Mononuclear cell (primary cell): Measurements from ENCODE around the gene EVPLL. TPM values are rescaled to one million over a fixed set of nuclear protein-coding genes. Genes with fewer than 3 reads are reported as not detected.
"Not testable (repeated sequence)": the region's sequence is repeated elsewhere in the genome, so short reads cannot be mapped to it uniquely, and the experiment has no call there.

ENCODE experiments used
- H3K27me3 ChIP-seq: 2 replicates; pipeline ENCODE4 v1.6.0; 2011; ENCODE audit warnings: low read length, control low read depth; ENCODE audit not compliant: insufficient read depth
- H3K4me1 ChIP-seq: 2 replicates; pipeline ENCODE4 v1.5.1; 2011; ENCODE audit warnings: mild to moderate bottlenecking, low read length, control low read depth; ENCODE audit not compliant: insufficient read depth
- H3K4me3 ChIP-seq: 2 replicates; pipeline ENCODE4 v1.5.1; 2011; ENCODE audit warnings: mild to moderate bottlenecking, low read length, moderate library complexity
- H3K9me3 ChIP-seq: 2 replicates; pipeline ENCODE4 v1.5.1; 2011; ENCODE audit warnings: low read depth, mild to moderate bottlenecking, control low read depth, low read length
- total RNA-seq: library from RNA; depleted of rRNA; stranded (reverse); fragments of >200 nt; gene quantifications from one replicate; pipeline ENCODE4 v1.2.3, GENCODE V29; 2012

The EVPLL gene
- not detected for total RNA-seq

GRCh38 chr17:18377437-18378204 lies at the start of gene EVPLL:
Gene EVPLL, plus strand, starts transcription at chr17:18377778. Its CDS starts 3,160 bp downstream, at chr17:18380938.
- Histone ChIP-seq H3K27me3 (peaks cover 2% of the 10 kb centered on the region), H3K4me3 (no peak within 1 kb of the TSS), H3K4me1 (peaks cover 11% of the 10 kb centered on the region), H3K9me3 (no peaks in the 10 kb centered on the region)

GRCh38 chr17:18328643-18329204 lies 48.9 kb upstream of the EVPLL start:
- H3K4me3 ChIP-seq, result no peak overlapping the region
- peaks cover 16% of the 10 kb centered on the region for H3K4me1 ChIP-seq
- no peaks in the 10 kb centered on the region for H3K27me3 ChIP-seq
- H3K9me3 ChIP-seq, result no peaks in the 10 kb centered on the region

DNA sequence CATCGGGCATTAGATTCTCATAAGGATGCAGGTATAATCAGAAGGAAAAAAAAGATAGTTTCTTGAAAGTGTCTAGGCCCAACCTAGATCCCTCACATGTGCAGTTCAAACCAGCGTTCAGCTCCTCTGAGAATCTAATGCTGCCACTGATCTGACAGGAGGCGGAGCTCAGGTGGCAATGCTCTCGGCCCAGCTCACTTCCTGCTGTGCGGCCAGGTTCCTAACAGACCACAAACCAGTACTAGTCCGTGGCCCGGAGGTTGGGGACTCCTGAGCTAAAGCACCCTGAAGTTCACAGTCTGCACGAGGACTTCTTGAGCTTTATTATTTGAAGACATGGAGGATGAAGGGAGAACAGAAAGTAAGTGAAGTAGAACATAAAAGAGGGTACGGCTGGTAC lies 45.7 kb upstream of the EVPLL start:
- no peak overlapping the region for H3K4me3 ChIP-seq

DNA sequence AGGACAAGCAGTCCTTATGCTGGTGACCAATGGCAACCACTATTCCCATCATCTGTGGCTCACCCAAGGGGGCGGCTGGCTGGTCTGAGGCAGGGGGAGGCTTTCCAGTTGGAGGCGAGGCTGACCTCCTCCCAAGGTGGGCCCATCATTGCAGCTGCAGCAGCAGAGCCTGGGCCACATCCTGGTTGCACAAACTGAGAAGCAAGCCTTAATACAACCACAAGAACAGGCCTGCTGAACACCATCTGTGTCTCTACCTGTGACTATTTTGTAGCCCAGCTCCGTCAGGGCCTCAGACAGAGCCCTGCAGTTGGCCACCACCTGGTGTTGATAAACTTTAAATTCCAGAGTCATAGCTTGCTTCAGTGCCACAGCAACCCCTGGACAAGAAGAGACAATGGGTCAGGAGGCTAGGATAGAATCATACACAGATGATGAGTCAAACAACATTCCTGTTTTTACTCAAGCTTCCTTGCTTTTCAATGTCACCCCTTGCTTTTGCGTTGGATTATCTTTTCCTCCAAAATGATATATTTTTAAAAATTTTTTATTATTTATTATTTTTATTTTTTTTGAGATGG lies 44.6 kb upstream of the EVPLL start:
- H3K4me3 ChIP-seq, result no peak overlapping the region
- no peaks in the 10 kb centered on the region for H3K9me3 ChIP-seq
- H3K4me1 ChIP-seq, result peaks cover 6% of the 10 kb centered on the region
- no peaks in the 10 kb centered on the region for H3K27me3 ChIP-seq

More for the DNA sequence above, 45.7 kb upstream of the EVPLL start:
- H3K27me3 ChIP-seq, result no peaks in the 10 kb centered on the region
- peaks cover 6% of the 10 kb centered on the region for H3K4me1 ChIP-seq
- no peaks in the 10 kb centered on the region for H3K9me3 ChIP-seq

DNA sequence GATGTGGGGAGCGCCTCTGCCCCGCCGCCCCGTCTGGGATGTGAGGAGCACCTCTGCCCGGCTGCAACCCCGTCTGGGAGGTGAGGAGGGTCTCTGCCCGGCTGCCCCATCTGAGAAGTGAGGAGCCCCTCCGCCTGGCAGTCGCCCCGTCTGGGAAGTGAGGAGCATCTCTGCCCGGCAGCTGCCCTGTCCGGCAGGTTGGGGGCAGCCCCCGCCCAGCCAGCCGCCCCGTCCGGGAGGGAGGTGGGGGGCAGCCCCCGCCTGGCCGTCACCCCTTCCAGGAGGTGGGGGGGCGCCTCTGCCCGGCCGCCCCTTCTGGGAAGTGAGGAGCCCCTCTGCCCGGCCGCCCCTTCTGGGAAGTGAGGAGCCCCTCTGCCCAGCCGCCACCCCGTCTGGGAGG lies 39.4 kb upstream of the EVPLL start:
- not testable (repeated sequence) for H3K9me3 ChIP-seq, H3K4me3 ChIP-seq, H3K4me1 ChIP-seq, H3K27me3 ChIP-seq

DNA sequence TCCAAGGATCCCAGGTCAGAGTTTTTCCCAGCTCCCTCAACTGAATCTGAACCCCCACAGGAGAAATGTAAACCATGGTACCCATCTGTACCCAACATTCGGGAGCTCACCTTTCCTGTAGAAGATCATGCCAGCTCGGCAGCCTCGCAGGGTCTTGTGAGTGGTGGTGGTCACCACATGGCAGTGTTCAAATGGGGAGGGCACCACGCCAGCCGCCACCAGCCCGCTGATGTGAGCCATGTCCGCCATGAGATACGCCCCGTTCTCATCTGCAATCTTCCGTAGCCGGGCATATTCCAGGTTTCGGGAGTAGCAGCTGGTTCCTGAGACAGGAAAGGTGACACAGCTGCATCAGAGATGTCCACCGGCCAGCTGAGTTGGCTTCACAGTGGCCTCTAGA lies 37.6 kb upstream of the EVPLL start:
- no peaks in the 10 kb centered on the region for H3K27me3 ChIP-seq
- no peaks in the 10 kb centered on the region for H3K4me1 ChIP-seq
- H3K4me3 ChIP-seq, result no peak overlapping the region
- H3K9me3 ChIP-seq, result no peaks in the 10 kb centered on the region

DNA sequence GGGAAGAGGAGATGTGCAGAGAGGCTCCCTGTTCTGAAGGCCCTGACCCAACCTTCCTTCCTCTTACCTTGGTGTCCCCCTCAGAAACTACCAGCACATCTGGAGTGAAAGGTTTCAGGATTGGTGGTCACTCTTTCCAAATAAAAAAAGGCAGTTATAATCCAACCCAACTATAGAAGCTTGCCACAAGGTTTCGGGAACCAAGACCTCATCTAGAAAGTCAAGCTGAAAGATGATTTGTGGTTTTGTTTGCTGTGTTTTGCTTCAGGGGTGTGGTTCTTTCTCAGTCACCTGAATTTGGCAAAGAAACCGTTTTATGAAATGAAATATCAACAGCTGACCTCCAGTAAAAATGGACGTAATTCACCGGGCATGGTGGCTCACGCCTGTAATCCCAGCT lies 33.6 kb upstream of the EVPLL start:
- Histone ChIP-seq H3K4me3 (no peak overlapping the region), H3K9me3 (no peaks in the 10 kb centered on the region), H3K27me3 (no peaks in the 10 kb centered on the region), H3K4me1 (no peaks in the 10 kb centered on the region)

DNA sequence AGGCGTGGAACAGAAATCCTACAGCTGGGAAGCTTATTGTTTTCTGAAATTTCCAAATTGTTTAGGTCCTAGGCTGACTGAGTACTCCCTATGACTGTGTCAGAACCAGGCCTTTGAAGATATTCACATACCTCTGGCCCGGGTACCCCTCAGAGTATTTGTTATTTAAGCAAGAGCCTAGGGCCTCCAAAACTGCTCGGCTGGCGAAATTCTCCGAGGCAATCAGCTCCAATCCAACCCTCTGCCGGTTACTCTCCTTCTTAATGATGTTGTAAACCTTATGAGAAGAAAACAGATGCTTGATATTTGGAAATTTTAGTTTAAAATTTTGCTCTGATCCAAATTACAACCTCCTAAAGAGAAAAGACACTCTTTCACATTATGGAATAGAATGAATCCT lies 24.0 kb upstream of the EVPLL start:
- Histone ChIP-seq H3K9me3 (no peaks in the 10 kb centered on the region), H3K4me3 (no peak overlapping the region), H3K27me3 (no peaks in the 10 kb centered on the region), H3K4me1 (peaks cover 9% of the 10 kb centered on the region)

GRCh38 chr17:18356624-18357023 lies 21.0 kb upstream of the EVPLL start:
- peaks cover 9% of the 10 kb centered on the region for H3K4me1 ChIP-seq
- H3K27me3 ChIP-seq, result no peaks in the 10 kb centered on the region
- no peak overlapping the region for H3K4me3 ChIP-seq
- H3K9me3 ChIP-seq, result no peaks in the 10 kb centered on the region

DNA sequence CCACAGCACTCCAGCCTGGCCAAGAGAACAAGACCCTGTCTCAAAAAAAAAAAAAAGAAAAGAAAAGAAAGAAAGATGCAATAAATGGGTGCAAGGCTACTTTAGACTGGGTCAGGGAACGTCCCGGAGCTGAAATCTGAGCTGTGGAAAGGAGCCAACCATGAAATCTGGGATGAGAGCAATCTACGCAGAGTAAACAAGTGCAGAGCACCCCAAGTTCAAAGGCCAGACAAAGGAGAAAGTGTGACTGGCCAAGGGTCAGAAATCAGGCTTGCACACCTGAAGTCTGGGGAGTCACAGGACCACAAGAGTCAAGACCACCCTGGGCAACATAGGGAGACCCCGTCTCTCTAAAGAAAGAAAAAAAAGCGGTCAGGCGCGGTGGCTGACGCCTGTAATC lies 17.1 kb upstream of the EVPLL start:
- peaks cover 25% of the 10 kb centered on the region for H3K4me1 ChIP-seq
- H3K9me3 ChIP-seq, result no peaks in the 10 kb centered on the region
- no peaks in the 10 kb centered on the region for H3K27me3 ChIP-seq
- no peak overlapping the region for H3K4me3 ChIP-seq

- H3K27me3 ChIP-seq, result no peaks in the 10 kb centered on the region
- H3K4me3 ChIP-seq, result no peak overlapping the region
- peaks cover 17% of the 10 kb centered on the region for H3K4me1 ChIP-seq
- no peaks in the 10 kb centered on the region for H3K9me3 ChIP-seq
Measured at GRCh38 chr17:18361837-18362697, 15.5 kb upstream of the EVPLL start.

- Histone ChIP-seq H3K4me1 (peaks cover 16% of the 10 kb centered on the region), H3K4me3 (peak overlapping the region; percentile 65), H3K9me3 (no peaks in the 10 kb centered on the region), H3K27me3 (no peaks in the 10 kb centered on the region)
Measured at GRCh38 chr17:18362698-18363100, 14.9 kb upstream of the EVPLL start.

GRCh38 chr17:18363101-18364049 lies 14.2 kb upstream of the EVPLL start, which contains the start of gene SHMT1:
Gene SHMT1, minus strand, starts transcription at chr17:18363550. Its CDS starts 7,569 bp downstream, at chr17:18355981.
- H3K4me1 ChIP-seq, result peaks cover 16% of the 10 kb centered on the region
- H3K27me3 ChIP-seq, result no peaks in the 10 kb centered on the region
- H3K4me3 ChIP-seq, result peak within 1 kb of the TSS; percentile 65
- no peaks in the 10 kb centered on the region for H3K9me3 ChIP-seq

GRCh38 chr17:18364166-18364565 lies 13.4 kb upstream of the EVPLL start:
- Histone ChIP-seq H3K4me1 (peaks cover 16% of the 10 kb centered on the region), H3K27me3 (no peaks in the 10 kb centered on the region), H3K9me3 (no peaks in the 10 kb centered on the region), H3K4me3 (no peak overlapping the region)
